GM10266 (cell line): ENCODE data around the gene HSPA6.
"Not testable (repeated sequence)": the region's sequence is repeated elsewhere in the genome, so short reads cannot be mapped to it uniquely, and the experiment has no call there.

Experiments
- DNase-seq: peaks from one replicate; pipeline ENCODE4 v3.0.0; 2012; ENCODE audit errors: extremely low spot score
- TF ChIP-seq, protein P1 (sequence below): IDR thresholded peaks from 2 replicates; pipeline ENCODE4 v1.5.1; 2012; ENCODE audit warnings: mild to moderate bottlenecking, low read depth; ENCODE audit not compliant: control insufficient read depth, insufficient read depth; ENCODE audit errors: missing control alignments

Gene HSPA6

DNA sequence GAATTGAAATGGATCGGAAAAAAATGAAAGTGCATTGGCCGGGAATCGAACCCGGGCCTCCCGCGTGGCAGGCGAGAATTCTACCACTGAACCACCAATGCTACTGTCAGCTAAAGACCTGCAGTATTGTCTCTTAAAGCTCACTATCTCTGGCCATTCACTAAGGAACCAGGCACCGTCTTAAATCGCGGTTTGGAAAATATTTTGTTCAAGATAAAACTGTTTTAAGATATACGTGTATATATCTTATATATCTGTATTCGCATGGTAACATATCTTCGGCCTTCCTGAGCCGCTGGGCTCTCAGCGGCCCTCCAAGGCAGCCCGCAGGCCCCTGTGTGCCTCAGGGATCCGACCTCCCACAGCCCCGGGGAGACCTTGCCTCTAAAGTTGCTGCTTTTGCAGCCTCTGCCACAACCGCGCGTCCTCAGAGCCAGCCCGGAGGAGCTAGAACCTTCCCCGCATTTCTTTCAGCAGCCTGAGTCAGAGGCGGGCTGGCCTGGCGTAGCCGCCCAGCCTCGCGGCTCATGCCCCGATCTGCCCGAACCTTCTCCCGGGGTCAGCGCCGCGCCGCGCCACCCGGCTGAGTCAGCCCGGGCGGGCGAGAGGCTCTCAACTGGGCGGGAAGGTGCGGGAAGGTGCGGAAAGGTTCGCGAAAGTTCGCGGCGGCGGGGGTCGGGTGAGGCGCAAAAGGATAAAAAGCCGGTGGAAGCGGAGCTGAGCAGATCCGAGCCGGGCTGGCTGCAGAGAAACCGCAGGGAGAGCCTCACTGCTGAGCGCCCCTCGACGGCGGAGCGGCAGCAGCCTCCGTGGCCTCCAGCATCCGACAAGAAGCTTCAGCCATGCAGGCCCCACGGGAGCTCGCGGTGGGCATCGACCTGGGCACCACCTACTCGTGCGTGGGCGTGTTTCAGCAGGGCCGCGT lies at the start of gene HSPA6:
HSPA6 (plus strand) TSS at position 724 of the 925 bp plus-strand sequence; CDS start at position 843, 119 bp downstream.
- DNase-seq, result peak; percentile 54

DNA sequence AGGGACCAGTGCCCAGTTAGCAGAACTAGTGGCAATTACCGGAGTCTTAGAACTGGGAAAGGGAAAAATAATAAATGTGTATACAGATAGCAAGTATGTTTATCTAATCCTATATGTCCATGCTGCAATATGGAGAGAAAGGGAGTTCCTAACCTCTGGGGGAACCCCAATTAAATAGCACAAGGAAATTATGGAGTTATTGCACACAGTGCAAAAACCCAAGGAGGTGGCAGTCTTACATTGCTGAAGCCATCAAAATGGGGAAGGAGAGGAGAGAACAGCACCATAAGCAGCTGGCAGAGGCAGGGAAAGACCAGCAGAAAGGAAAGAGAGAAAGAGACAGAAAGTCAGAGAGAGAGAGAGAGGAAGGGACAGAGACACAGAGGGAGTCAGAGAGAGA lies 46.6 kb upstream of the HSPA6 start:
- DNase-seq, result not testable (repeated sequence)

DNA sequence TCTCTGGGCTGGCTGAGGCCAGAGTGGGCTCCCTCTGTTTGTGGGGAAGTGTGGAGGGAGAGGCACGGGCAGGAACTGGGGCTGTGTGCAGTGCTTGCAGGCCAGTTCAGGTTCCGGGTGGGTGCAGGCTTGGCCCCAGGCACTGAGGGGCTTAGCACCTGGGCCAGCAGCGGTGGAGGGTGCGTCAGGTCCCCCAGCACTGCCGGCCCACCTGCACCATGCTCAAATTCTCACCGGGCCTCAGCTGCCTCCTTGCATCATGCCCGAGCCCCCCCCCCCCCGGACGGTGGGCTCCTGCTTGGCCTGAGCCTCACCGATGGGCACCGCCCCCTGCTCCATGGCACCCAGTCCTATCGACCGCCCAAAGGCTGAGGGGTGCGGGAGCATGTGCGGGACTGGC lies 45.4 kb upstream of the HSPA6 start:
- TF ChIP-seq, protein P1, sequence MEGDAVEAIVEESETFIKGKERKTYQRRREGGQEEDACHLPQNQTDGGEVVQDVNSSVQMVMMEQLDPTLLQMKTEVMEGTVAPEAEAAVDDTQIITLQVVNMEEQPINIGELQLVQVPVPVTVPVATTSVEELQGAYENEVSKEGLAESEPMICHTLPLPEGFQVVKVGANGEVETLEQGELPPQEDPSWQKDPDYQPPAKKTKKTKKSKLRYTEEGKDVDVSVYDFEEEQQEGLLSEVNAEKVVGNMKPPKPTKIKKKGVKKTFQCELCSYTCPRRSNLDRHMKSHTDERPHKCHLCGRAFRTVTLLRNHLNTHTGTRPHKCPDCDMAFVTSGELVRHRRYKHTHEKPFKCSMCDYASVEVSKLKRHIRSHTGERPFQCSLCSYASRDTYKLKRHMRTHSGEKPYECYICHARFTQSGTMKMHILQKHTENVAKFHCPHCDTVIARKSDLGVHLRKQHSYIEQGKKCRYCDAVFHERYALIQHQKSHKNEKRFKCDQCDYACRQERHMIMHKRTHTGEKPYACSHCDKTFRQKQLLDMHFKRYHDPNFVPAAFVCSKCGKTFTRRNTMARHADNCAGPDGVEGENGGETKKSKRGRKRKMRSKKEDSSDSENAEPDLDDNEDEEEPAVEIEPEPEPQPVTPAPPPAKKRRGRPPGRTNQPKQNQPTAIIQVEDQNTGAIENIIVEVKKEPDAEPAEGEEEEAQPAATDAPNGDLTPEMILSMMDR, result no peak
- DNase-seq, result no peak

DNA sequence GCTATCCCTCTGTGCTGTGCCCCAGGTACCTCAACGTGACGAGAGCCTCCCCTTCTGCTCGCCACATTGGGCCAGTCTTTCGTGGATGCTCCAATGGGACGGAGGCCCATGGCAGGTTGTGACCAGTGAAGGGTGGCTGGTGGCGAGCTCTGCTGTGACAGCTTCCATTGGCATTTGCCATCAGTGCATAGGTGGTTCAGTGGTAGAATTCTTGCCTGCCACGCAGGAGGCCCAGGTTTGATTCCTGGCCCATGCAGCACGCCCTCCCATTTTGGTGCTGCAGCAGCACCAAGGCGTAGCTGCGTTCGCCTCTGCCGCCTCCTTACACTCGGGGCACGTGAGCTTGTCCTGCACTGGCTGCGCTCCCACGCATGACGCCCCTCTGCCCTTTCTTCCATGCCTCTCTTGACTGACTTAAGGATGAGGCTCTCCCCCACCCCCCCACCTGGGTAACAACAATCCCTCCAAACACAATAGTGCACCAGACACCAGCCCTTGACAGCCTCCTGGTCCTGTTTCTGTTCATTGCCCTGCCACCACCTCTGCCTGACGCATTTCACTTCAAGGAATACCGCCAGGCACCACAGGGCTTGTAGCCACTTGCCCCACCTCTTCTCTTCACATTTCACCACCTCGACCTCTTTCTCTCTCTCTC lies 43.8 kb upstream of the HSPA6 start:
- TF ChIP-seq, protein P1, result no peak
- DNase-seq, result no peak

DNA sequence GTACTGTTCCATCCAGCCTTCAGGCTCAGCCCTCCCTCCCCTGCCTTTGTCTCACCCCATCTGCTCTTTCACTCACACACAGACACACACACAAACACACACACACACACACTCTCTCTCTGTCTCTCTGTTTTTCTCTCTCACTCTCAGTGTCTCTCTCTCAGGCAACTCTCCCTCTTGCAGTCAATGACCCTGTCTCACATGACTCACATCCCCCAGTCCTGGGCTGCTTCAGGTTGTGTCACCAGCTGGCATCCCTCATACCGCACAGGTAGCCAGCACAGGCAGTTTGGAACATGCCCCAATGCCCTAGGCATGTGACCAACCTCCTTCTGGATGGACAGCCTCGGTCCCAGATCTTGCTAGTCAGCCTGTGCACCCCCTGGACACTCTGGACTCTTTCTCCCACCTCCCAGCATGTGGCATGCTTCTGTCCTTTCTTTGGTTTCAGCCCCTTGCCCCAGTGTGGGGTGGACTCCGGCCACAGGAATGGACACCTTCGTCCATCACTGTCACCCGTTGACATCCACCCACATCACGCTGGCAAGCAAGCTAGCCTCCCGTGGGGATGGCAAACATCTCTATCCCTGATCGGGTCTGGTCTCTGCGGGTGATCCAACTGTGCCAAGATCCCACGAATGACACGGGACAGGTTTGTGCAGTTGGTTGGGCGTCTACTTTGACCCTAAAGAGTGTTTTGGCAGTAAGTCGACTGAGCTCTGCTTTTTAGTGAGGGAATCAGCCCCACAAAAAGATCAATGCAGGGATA lies 42.5 kb upstream of the HSPA6 start:
- no peak for DNase-seq

DNA sequence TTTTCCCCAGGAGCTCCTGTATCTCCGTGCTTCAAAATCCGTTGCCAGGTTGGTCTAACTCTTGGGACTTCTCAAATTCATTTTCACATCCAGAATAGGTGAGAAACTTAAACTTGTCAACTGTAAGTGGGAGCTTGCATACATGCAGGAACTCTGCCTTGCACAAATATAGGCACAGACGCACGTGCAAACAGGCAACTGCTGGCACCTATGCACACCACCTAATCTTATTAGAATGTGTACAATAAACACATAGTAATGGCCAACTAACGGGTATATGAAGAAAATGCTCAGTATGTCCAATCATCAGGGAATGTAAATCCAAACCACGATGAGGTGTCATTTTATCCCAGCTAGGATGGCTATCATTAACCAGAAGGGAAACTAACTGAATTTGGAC lies 41.7 kb upstream of the HSPA6 start:
- TF ChIP-seq, protein P1, result no peak
- no peak for DNase-seq

More for the DNA sequence above, 42.5 kb upstream of the HSPA6 start:
- TF ChIP-seq, protein P1, result no peak

DNA sequence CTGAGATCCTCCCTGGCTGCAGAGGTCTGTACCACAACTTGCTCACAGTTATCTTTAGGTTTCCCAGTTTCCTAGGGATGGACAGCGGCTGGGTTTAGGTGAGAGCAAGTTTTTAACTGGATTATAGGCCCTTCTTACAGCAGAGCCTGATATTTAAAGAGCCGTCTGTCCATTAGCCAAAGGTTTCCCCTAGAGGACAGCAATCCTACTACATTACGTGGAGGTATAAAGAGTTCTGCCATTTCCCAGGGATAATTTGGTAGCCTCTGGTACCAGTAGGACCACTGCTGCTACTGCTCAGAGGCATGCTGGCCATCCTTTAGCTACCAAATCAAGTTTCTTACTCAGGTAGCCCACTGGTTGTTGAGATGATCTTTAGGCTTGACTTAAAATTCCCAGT lies 41.0 kb upstream of the HSPA6 start:
- no peak for DNase-seq
- TF ChIP-seq, protein P1, result no peak

DNA sequence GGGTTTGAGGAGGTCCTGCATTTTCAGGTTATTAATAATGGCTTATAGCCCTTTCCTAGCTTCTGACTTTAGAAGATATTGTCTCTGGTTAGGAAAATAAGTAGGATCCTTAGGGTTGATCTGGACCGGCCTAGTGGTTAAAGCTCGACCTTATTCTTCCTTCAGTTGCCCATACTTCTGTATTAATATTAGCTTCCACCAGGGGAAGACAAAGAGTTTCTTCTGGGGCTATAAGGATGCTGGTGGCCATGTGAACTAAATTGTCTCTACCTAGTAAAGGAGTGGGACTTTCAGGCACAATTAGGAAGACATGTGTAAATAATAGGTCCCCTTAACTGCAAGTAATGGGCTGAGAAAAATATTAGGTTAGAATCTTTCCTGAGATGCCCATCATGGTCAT lies 39.7 kb upstream of the HSPA6 start:
- DNase-seq, result no peak
- TF ChIP-seq, protein P1, result peak; percentile 43
